HepG2 (cell line): Measurements from ENCODE around the gene DIS3L2. TPM values are rescaled to one million over a fixed set of nuclear protein-coding genes. Genes with fewer than 3 reads are reported as not detected.
A peak's percentile ranks its signal among the peaks of the same experiment; 100 is the strongest.

Source experiments
- CENPBD1 ChIP-seq: sonication (generic); formaldehyde crosslinking; IDR thresholded peaks from 2 replicates; pipeline ENCODE4 v1.8.0; 2022; ENCODE audit warnings: missing genetic modification reagents, low read depth, mild to moderate bottlenecking, borderline replicate concordance
- HES4 ChIP-seq: sonication (generic); formaldehyde crosslinking; IDR thresholded peaks from 2 replicates; pipeline ENCODE4 v1.9.0; 2021; ENCODE audit warnings: mild to moderate bottlenecking, missing genetic modification reagents, borderline replicate concordance
- HMG20A ChIP-seq: IDR thresholded peaks from 2 replicates; pipeline ENCODE4 v1.6.1; 2016; ENCODE audit warnings: borderline replicate concordance
- HNRNPL ChIP-seq: fragments of 200-400 bp; formaldehyde crosslinking; IDR thresholded peaks from 2 replicates; pipeline ENCODE4 v1.6.1; 2017; ENCODE audit warnings: mild to moderate bottlenecking, low read depth, low read length
- MAFF ChIP-seq: IDR thresholded peaks from 2 replicates; pipeline ENCODE4 v1.6.1; 2011; ENCODE audit warnings: low read depth, low read length, improper control_type of control experiment
- NCOA1 ChIP-seq: sonication (generic); formaldehyde crosslinking; IDR thresholded peaks from 2 replicates; pipeline ENCODE4 v1.9.0; 2021; ENCODE audit warnings: missing genetic modification reagents
- NR2F1 ChIP-seq, 2 experiments: fragments of 450-650 bp in 1 of 2; formaldehyde crosslinking in 1 of 2; IDR thresholded peaks; 2 replicates each; pipeline versions ENCODE4 v1.5.0 to v1.6.1; 2016 to 2020; ENCODE audit warnings: mild to moderate bottlenecking in 1 of 2, missing compliant biosample characterization in 1 of 2, missing genetic modification reagents in 1 of 2, moderate library complexity in 1 of 2
- POGK ChIP-seq: sonication (generic); formaldehyde crosslinking; conservative IDR thresholded peaks from 2 replicates; pipeline ENCODE4 v1.8.0; 2022; ENCODE audit warnings: mild to moderate bottlenecking, moderate library complexity, missing genetic modification reagents
- SNRNP70 ChIP-seq: fragments of 200-400 bp; formaldehyde crosslinking; IDR thresholded peaks from 2 replicates; pipeline ENCODE4 v1.6.1; 2017; ENCODE audit warnings: mild to moderate bottlenecking, low read depth, low read length, moderate library complexity
- UBTF ChIP-seq: sonication (generic); formaldehyde crosslinking; IDR thresholded peaks from 2 replicates; pipeline ENCODE4 v1.4.0; 2020; ENCODE audit warnings: mild to moderate bottlenecking, missing genetic modification reagents
- ZNF101 ChIP-seq: sonication (generic); formaldehyde crosslinking; IDR thresholded peaks from 2 replicates; pipeline ENCODE4 v1.4.0; 2020; ENCODE audit warnings: mild to moderate bottlenecking, low read depth, missing genetic modification reagents, borderline replicate concordance
- ZNF274 ChIP-seq: sonication (generic); formaldehyde crosslinking; IDR thresholded peaks from 2 replicates; pipeline ENCODE4 v1.5.1; 2020; ENCODE audit warnings: mild to moderate bottlenecking, missing genetic modification reagents
- ZNF350 ChIP-seq: sonication (generic); formaldehyde crosslinking; IDR thresholded peaks from 2 replicates; pipeline ENCODE4 v1.4.0; 2020; ENCODE audit warnings: mild to moderate bottlenecking, low read depth, missing genetic modification reagents, borderline replicate concordance
- ZNF646 ChIP-seq: sonication (generic); formaldehyde crosslinking; IDR thresholded peaks from 2 replicates; pipeline ENCODE4 v1.9.0; 2021; ENCODE audit warnings: mild to moderate bottlenecking, missing genetic modification reagents
- ZSCAN9 ChIP-seq: IDR thresholded peaks from 2 replicates; pipeline ENCODE4 v1.6.1; 2016; ENCODE audit warnings: borderline replicate concordance
- polyA plus RNA-seq, 8 experiments: library from polyadenylated mRNA; depleted of rRNA in 3 of 8; stranded (reverse) in 7 of 8; unstranded in 1 of 8; fragments of >200 nt; fragmentation: Illumina TruSeq in 4 of 8; extraction: Trizol in 4 of 8; gene quantifications; 2 replicates each; pipeline versions ENCODE4 v1.2.1 to v1.2.3, GENCODE V29; 2011 to 2016; ENCODE audit warnings: low read depth in 4 of 8, missing spikeins in 1 of 8, mixed read lengths in 1 of 8; ENCODE audit not compliant: insufficient read depth in 1 of 8
- total RNA-seq, 5 experiments: library from RNA; depleted of rRNA; stranded (reverse); fragments of >200 nt; fragmentation: Illumina TruSeq; extraction: Trizol; gene quantifications; 2 replicates each; pipeline ENCODE4 v1.2.3, GENCODE V29; 2016; ENCODE audit warnings: low read depth in 1 of 5

DIS3L2 gene
- total and polyA plus RNA-seq, 2 of the 13 experiments (the other 11 are each of a cell fraction or from before 2014, with no cell fraction given), result 7.0 to 23.9 TPM

- TF ChIP-seq UBTF, result peak; percentile 97
- TF ChIP-seq ZNF646 (CRISPR knock-in tag), result 0 out of 2 replicates have a peak, but pooled peaks have one; percentile 63
- TF ChIP-seq CENPBD1 (CRISPR knock-in tag), result no peak
- no peak for TF ChIP-seq SNRNP70
- no peak for TF ChIP-seq MAFF
- no peak for TF ChIP-seq HMG20A (CRISPR knock-in tag)
- TF ChIP-seq HES4 (CRISPR knock-in tag), result peak; percentile 94
- peak; percentile 94 for TF ChIP-seq ZNF350 (CRISPR knock-in tag)
- peak; percentile 96 for TF ChIP-seq NCOA1
- TF ChIP-seq POGK, result peak; percentile 96
- 0 out of 4 replicates have a peak, but pooled peaks of 1 of the 2 experiments have one; percentile 29 for TF ChIP-seq NR2F1 (CRISPR knock-in tag; IDR thresholded peaks at IDR 0.05)
- peak; percentile 78; the same call in 1 of the 2 replicates for TF ChIP-seq ZNF274 (CRISPR knock-in tag)
- TF ChIP-seq ZSCAN9, result peak; percentile 93; the same call in 1 of the 2 replicates
- TF ChIP-seq ZNF101, result no peak; the same call in 1 of the 2 replicates
- no peak for TF ChIP-seq HNRNPL
Measured at GRCh38 chr2:231961349-231962166, at the start of gene DIS3L2 (continued).
